ENCODE results near the gene BLCAP. TPM values are rescaled to one million over a fixed set of nuclear protein-coding genes. Genes with fewer than 3 reads are reported as not detected.
A peak's percentile ranks its signal among the peaks of the same experiment; 100 is the strongest.
"Not testable (repeated sequence)": the region's sequence is repeated elsewhere in the genome, so short reads cannot be mapped to it uniquely, and the experiment has no call there.

BLCAP gene, protein sequence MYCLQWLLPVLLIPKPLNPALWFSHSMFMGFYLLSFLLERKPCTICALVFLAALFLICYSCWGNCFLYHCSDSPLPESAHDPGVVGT
- 49.5 and 50.7 TPM in 2 replicates for total RNA-seq (2014; rRNA removed; shearing (Covaris generic))
- 81.9 and 82.5 TPM in 2 replicates for polyA plus RNA-seq (2015; cell fraction: cytosol; rRNA removed)
- polyA plus RNA-seq (2015; cell fraction: nucleus; rRNA removed) = 59.2 and 70.5 TPM in 2 replicates

- in situ Hi-C loops (cut with HindIII; ENCODE audit: low pct_unique_long_range_greater_than_20kb, low sequenced_read_pairs) = no loop called here
These were observed at the start of gene BLCAP for GRCh38 chr20:37527638-37528445. Gene BLCAP (minus strand): TSS chr20:37527876. CDS start chr20:37519174, 8,702 bp downstream.

DNA sequence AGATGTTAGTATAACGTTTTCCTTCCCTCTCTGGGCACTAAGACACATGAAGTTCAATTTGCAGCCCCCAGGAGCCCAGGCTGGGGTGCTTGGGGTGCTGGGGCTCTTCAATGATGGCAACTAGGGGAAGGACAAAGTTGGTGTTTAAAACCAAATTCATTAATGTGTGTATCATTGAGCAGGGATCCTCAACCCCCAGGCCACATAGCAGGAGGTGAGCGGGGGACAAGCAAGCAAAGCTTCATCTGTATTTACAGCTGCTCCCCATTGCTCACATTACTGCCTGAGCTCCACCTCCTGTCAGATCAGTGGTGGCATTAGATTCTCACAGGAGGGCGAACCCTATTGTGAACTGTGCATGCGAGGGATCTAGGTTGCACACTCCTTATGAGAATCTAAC lies 49.8 kb upstream of the BLCAP start:
- in situ Hi-C loops (cut with HindIII; ENCODE audit: low pct_unique_long_range_greater_than_20kb, low sequenced_read_pairs); DNase-seq (ENCODE audit: low read depth, low spot score): not testable (repeated sequence)

More at GRCh38 chr20:37527638-37528445, at the start of gene BLCAP:
- peak; percentile 88 for DNase-seq (ENCODE audit: low read depth, low spot score)

- DNase-seq (ENCODE audit: low read depth, low spot score) = no peak
- in situ Hi-C loops (cut with HindIII; ENCODE audit: low pct_unique_long_range_greater_than_20kb, low sequenced_read_pairs) = no loop called here
These were observed 49.2 kb upstream of the BLCAP start for GRCh38 chr20:37576911-37577310.

DNA sequence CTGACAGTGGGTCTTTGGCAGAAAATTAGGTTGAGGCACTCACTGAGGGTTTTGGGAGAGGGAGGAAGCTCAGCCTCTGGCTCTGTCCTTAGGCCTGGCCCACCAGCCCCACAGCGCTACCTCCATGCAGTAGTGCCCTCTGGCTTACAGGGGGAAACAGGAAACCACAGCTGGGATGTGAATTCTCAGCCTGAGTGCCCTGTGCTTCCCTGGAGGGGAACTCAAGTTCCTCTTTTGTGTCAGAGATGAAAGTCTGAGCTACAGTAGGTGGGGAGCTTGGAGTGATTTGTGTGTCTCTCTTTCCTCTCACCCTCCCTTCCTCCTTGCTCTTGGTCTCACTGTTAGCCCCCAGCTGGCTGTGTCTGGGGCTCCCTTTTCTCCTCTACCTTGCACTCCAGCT lies 48.2 kb upstream of the BLCAP start:
- in situ Hi-C loops (cut with HindIII; ENCODE audit: low pct_unique_long_range_greater_than_20kb, low sequenced_read_pairs) = no loop called here
- DNase-seq (ENCODE audit: low read depth, low spot score) = no peak

- DNase-seq (ENCODE audit: low read depth, low spot score) = no peak
- in situ Hi-C loops (cut with HindIII; ENCODE audit: low pct_unique_long_range_greater_than_20kb, low sequenced_read_pairs) = no loop called here
These were observed 46.7 kb upstream of the BLCAP start for GRCh38 chr20:37574199-37574890.

- in situ Hi-C loops (cut with HindIII; ENCODE audit: low pct_unique_long_range_greater_than_20kb, low sequenced_read_pairs) = no loop called here
- no peak for DNase-seq (ENCODE audit: low read depth, low spot score)
These were observed 46.0 kb upstream of the BLCAP start for GRCh38 chr20:37573626-37574198.

- in situ Hi-C loops (cut with HindIII; ENCODE audit: low pct_unique_long_range_greater_than_20kb, low sequenced_read_pairs) = no loop called here
- no peak for DNase-seq (ENCODE audit: low read depth, low spot score)
These were observed 43.4 kb upstream of the BLCAP start for GRCh38 chr20:37571033-37571432.

- DNase-seq (ENCODE audit: low read depth, low spot score) = no peak
- in situ Hi-C loops (cut with HindIII; ENCODE audit: low pct_unique_long_range_greater_than_20kb, low sequenced_read_pairs) = no loop called here
These were observed 42.7 kb upstream of the BLCAP start for GRCh38 chr20:37570419-37570818.

GRCh38 chr20:37567671-37568588 lies 40.3 kb upstream of the BLCAP start:
- in situ Hi-C loops (cut with HindIII; ENCODE audit: low pct_unique_long_range_greater_than_20kb, low sequenced_read_pairs) = no loop called here
- no peak for DNase-seq (ENCODE audit: low read depth, low spot score)

GRCh38 chr20:37567331-37567665 lies 39.6 kb upstream of the BLCAP start:
- in situ Hi-C loops (cut with HindIII; ENCODE audit: low pct_unique_long_range_greater_than_20kb, low sequenced_read_pairs) = no loop called here
- no peak for DNase-seq (ENCODE audit: low read depth, low spot score)

- in situ Hi-C loops (cut with HindIII; ENCODE audit: low pct_unique_long_range_greater_than_20kb, low sequenced_read_pairs) = no loop called here
- DNase-seq (ENCODE audit: low read depth, low spot score) = no peak
These were observed 39.1 kb upstream of the BLCAP start for GRCh38 chr20:37566590-37567330.

DNA sequence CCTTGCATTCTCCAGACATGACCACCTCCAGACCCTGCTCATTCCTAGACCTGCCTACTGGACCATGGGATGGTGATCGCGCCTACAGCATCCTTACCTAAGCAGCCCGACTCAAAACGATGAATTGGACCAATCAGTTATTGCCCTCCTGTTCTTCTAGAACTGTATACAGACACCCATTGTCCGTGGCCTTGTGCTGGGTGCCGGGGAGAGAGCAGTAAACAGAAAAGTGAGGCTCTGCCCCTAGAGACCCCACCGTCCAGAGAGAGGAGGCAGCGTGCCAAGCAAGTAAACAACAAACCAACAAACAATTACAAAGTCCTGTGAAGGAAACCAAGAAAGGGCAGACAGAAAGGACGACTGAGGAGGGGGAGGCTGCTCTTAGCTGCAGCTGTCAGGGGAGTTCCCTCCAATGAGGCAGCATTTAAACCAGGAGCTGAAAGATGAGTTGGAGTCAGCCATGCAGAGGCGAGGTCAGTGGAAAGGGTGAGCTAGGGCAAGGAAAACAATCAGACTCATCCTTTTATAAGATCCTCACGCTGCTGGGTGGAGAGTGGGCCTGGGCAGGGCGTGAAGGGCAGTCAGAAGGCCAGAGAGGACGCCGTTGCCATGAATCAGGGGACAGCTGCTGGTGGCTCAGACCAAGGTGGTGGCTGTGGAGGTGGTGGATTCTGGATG lies 37.6 kb upstream of the BLCAP start:
- in situ Hi-C loops (cut with HindIII; ENCODE audit: low pct_unique_long_range_greater_than_20kb, low sequenced_read_pairs) = no loop called here

GRCh38 chr20:37564388-37565133 lies 36.9 kb upstream of the BLCAP start:
- in situ Hi-C loops (cut with HindIII; ENCODE audit: low pct_unique_long_range_greater_than_20kb, low sequenced_read_pairs) = no loop called here
- DNase-seq (ENCODE audit: low read depth, low spot score) = peak; percentile 50

More for the DNA sequence above, 37.6 kb upstream of the BLCAP start:
- DNase-seq (ENCODE audit: low read depth, low spot score) = no peak

DNA sequence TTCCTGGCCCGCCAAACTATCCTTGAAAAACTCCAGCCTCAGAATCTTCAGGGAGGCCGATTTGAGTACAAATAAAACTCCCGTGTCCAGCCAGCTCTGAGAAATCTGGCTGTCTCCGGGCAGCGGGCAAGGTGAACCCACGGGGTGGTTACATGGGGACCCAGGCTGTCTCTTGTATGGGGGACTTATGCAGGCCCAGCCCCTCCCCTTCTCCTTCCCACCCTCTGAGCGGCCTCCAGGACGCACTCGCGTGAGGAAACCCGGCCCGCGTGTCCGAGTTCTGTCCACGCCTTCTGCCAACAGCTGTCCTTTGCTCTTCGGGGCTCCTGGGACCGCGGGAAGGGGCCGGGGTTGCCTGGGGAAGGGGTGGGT lies 36.3 kb upstream of the BLCAP start:
- in situ Hi-C loops (cut with HindIII; ENCODE audit: low pct_unique_long_range_greater_than_20kb, low sequenced_read_pairs) = no loop called here
- DNase-seq (ENCODE audit: low read depth, low spot score) = no peak

GRCh38 chr20:37562695-37563480 lies 35.2 kb upstream of the BLCAP start:
- DNase-seq (ENCODE audit: low read depth, low spot score) = no peak

More at GRCh38 chr20:37562695-37563480, 35.2 kb upstream of the BLCAP start:
- in situ Hi-C loops (cut with HindIII; ENCODE audit: low pct_unique_long_range_greater_than_20kb, low sequenced_read_pairs) = no loop called here
